ENCODE results near the gene ZBTB20. TPM values are rescaled to one million over a fixed set of nuclear protein-coding genes. Genes with fewer than 3 reads are reported as not detected.

The ZBTB20 gene
- total and polyA plus RNA-seq, 10 of the 15 experiments (the other 5 are each of a cell fraction or from before 2014, with no cell fraction given): 0.20 to 5.5 (median 2.2) TPM

DNA sequence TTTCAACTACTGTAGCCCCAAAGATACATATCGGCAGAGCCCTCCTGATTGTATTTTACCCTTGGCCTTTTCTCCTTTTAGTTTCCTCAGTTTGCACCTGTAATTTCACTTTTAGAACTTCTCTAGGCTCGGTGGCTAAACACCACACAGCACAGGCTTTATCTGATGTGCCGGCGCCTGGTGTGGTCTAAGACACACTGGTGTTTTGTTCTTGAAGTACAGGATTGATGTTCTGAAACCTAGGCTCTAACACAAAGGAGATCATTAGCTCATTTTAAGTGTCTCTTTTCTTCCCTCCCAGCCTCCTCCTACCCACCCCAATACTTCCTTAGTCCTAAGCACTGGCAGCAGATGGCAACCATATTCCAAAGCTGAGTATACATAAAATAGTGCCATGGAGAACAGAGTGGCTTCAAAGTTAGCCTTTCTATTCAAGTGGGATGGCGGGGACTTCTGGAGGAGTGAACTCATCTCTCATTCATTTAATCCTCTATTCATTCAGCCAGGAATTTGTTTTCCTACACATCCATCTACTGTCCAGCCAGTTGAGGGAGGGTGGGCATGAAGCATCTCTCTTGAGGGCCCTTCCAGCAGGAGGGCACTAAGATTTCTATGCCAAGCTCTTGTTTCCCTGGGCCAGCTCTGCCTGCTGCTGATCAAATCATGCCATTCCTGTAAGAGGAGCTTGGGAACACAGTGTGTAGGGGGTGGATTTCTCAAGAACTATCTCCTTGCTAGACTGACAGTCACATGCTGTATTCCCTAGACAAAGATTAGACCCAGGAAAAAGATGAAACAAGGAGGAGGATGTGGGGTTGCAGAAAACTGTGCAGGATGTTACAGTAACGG, 782.1 kb downstream of the ZBTB20 start (continued):
- no peak for TF ChIP-seq POLR2AphosphoS2 (IDR thresholded peaks at IDR 0.05; ENCODE audit: low read depth, low read length)

DNA sequence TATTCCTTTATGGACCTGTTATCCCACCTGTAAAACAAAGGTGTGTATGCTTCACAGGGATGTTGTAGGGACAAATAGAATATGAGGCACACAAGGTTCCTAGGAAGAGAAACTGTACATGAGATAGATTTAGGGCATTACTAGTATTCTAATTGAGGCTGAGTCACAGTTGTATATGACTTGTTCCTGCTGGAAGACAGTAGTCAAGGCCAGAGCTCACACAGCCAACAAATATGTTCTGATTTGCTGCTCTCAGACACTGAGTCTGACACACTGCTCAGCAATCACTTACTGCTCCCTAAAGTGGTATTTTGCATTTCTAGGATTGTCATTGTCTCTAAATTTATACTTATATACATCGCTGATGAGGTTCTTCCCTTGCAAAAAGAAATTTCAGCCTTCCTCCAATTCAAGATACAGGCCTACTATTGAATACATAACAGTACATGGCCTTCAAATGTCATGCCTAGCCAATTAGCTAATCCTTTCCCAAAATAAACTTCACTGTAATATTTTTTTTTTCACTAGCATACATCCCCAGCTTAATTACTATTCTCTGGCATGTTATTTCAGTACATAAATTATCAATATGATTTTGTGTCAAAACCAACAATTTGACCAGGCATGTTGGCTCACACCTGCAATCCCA, 783.4 kb downstream of the ZBTB20 start:
- Histone ChIP-seq H2AFZ (ENCODE audit: control insufficient read depth, low read depth, low read length) (no peak overlapping the region), H3K9me3 (replicated peaks; ENCODE audit: control insufficient read depth, insufficient read depth, low read length) (no peaks in the 10 kb centered on the region), H3K9ac (ENCODE audit: control insufficient read depth, insufficient read depth, low read length) (no peak overlapping the region), H3K4me1 (ENCODE audit: control insufficient read depth, insufficient read depth, low read length) (no peaks in the 10 kb centered on the region), H3K27ac (ENCODE audit: control insufficient read depth, insufficient read depth) (no peak overlapping the region), H3K27me3 (replicated peaks in 1 of 2; ENCODE audit: control insufficient read depth in 2 of 2, insufficient read depth in 2 of 2, low read length in 1 of 2) (no peaks in the 10 kb centered on the region), H3K79me2 (ENCODE audit: control insufficient read depth, insufficient read depth, low read length) (no peaks in the 10 kb centered on the region), H4K20me1 (ENCODE audit: control insufficient read depth, insufficient read depth) (no peaks in the 10 kb centered on the region), H3K4me2 (ENCODE audit: control insufficient read depth, insufficient read depth) (no peak overlapping the region), H3K36me3 (ENCODE audit: control insufficient read depth in 2 of 2, insufficient read depth in 2 of 2, low read length in 1 of 2) (no peaks in the 10 kb centered on the region), H3K4me3 (no peak overlapping the region)
- POLR2A ChIA-PET: no interaction called here
- in situ Hi-C loops (cut with MboI): no loop called here
- SMC1A ChIA-PET (ENCODE audit: uncharacterized antibody, unreplicated experiment): interaction anchor here (1.0 to 3.2 kb wide), 19 partner anchors 9 to 94 kb away, joined by 3 to 22 read pairs (median 3); no protein-coding TSS in a partner anchor
- CTCF ChIA-PET: interaction anchor here (0.7 to 5.5 kb wide), 17 partner anchors 9 to 205 kb away, joined by 3 to 55 read pairs (median 4); no protein-coding TSS in a partner anchor
- RAD21 ChIA-PET (ENCODE audit: unreplicated experiment): interaction anchor here (1.2 to 4.7 kb wide), 5 partner anchors 15 to 150 kb away, joined by 3 to 23 read pairs (median 4); partner anchors contain the start of gene TIGIT
- ATAC-seq (no peak), FAIRE-seq (no peak), DNase-seq (ENCODE audit: low read depth, low spot score) (no peak)
- BruUV-seq (replicated peaks): no TSS peak
- 93% methylated on average over 1 of the region's 1 CpG for WGBS (ENCODE audit: insufficient coverage, insufficient replicate concordance, low lambda C conversion rate, missing lambda C conversion rate)
- intact Hi-C loops (cut with micrococcal nuclease; ENCODE audit: unreplicated experiment): loop anchor here (5.0 kb wide), 1 partner anchor 211 kb away; no protein-coding TSS in a partner anchor
- TF ChIP-seq SRF (IDR thresholded peaks at IDR 0.05; ENCODE audit: low read depth in 2 of 2, low read length in 2 of 2) (no peak), SIN3A (IDR thresholded peaks at IDR 0.05; ENCODE audit: low read depth, low read length) (no peak), CBX5 (IDR thresholded peaks at IDR 0.05; ENCODE audit: low read depth) (no peak), CBX3 (IDR thresholded peaks at IDR 0.05; ENCODE audit: borderline replicate concordance, low read depth) (no peak)
- TF ChIP-seq, protein P1, sequence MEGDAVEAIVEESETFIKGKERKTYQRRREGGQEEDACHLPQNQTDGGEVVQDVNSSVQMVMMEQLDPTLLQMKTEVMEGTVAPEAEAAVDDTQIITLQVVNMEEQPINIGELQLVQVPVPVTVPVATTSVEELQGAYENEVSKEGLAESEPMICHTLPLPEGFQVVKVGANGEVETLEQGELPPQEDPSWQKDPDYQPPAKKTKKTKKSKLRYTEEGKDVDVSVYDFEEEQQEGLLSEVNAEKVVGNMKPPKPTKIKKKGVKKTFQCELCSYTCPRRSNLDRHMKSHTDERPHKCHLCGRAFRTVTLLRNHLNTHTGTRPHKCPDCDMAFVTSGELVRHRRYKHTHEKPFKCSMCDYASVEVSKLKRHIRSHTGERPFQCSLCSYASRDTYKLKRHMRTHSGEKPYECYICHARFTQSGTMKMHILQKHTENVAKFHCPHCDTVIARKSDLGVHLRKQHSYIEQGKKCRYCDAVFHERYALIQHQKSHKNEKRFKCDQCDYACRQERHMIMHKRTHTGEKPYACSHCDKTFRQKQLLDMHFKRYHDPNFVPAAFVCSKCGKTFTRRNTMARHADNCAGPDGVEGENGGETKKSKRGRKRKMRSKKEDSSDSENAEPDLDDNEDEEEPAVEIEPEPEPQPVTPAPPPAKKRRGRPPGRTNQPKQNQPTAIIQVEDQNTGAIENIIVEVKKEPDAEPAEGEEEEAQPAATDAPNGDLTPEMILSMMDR (IDR thresholded peaks at IDR 0.05 in 2 of 3, conservative IDR thresholded peaks at IDR 0.05 in 1 of 3; ENCODE audit: control insufficient read depth in 2 of 3, extremely low read depth in 1 of 3, insufficient read depth in 1 of 3, low read depth in 3 of 3, low read length in 3 of 3): no peak
- TF ChIP-seq, protein P2, sequence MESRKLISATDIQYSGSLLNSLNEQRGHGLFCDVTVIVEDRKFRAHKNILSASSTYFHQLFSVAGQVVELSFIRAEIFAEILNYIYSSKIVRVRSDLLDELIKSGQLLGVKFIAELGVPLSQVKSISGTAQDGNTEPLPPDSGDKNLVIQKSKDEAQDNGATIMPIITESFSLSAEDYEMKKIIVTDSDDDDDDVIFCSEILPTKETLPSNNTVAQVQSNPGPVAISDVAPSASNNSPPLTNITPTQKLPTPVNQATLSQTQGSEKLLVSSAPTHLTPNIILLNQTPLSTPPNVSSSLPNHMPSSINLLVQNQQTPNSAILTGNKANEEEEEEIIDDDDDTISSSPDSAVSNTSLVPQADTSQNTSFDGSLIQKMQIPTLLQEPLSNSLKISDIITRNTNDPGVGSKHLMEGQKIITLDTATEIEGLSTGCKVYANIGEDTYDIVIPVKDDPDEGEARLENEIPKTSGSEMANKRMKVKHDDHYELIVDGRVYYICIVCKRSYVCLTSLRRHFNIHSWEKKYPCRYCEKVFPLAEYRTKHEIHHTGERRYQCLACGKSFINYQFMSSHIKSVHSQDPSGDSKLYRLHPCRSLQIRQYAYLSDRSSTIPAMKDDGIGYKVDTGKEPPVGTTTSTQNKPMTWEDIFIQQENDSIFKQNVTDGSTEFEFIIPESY (IDR thresholded peaks at IDR 0.05): no peak
- TF ChIP-seq, protein P3, sequence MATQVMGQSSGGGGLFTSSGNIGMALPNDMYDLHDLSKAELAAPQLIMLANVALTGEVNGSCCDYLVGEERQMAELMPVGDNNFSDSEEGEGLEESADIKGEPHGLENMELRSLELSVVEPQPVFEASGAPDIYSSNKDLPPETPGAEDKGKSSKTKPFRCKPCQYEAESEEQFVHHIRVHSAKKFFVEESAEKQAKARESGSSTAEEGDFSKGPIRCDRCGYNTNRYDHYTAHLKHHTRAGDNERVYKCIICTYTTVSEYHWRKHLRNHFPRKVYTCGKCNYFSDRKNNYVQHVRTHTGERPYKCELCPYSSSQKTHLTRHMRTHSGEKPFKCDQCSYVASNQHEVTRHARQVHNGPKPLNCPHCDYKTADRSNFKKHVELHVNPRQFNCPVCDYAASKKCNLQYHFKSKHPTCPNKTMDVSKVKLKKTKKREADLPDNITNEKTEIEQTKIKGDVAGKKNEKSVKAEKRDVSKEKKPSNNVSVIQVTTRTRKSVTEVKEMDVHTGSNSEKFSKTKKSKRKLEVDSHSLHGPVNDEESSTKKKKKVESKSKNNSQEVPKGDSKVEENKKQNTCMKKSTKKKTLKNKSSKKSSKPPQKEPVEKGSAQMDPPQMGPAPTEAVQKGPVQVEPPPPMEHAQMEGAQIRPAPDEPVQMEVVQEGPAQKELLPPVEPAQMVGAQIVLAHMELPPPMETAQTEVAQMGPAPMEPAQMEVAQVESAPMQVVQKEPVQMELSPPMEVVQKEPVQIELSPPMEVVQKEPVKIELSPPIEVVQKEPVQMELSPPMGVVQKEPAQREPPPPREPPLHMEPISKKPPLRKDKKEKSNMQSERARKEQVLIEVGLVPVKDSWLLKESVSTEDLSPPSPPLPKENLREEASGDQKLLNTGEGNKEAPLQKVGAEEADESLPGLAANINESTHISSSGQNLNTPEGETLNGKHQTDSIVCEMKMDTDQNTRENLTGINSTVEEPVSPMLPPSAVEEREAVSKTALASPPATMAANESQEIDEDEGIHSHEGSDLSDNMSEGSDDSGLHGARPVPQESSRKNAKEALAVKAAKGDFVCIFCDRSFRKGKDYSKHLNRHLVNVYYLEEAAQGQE (IDR thresholded peaks at IDR 0.05; ENCODE audit: low read depth, low read length): no peak
